ENCODE measurements around the gene UNC93A.

DNA sequence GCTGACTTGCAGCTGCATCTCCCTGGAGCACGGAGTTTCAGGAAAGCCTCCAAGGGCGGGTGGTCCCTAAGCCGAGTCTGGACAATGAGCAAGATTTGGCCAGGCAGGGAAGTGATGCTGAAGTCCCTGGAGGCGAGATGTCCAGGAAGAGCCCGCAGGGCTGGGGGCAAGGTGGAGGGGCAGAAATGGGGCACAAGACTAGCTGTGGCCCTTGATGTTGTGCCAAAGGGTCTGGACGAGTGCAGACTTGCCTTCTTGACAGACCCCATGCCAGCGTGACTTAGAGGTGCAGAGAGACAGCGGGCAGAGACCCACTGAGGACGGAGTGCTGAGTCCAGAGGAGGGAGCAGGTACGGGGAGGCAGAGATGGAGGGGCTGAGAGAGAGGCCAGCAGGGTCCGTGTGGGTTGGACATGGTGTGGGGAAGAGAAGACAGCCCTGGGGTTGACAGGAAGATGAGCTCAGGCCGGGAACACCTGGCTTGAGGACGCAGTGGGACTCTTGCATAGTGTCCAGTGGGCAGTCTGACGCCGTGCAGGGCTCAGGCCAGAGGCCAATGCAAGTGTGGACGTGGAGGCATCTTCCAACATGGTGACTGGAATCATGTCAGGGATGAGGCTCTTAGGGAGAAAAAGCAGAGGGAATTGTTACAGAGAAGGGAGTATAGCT, 8.7 kb downstream of the UNC93A start:
- TF ChIP-seq, protein P1, sequence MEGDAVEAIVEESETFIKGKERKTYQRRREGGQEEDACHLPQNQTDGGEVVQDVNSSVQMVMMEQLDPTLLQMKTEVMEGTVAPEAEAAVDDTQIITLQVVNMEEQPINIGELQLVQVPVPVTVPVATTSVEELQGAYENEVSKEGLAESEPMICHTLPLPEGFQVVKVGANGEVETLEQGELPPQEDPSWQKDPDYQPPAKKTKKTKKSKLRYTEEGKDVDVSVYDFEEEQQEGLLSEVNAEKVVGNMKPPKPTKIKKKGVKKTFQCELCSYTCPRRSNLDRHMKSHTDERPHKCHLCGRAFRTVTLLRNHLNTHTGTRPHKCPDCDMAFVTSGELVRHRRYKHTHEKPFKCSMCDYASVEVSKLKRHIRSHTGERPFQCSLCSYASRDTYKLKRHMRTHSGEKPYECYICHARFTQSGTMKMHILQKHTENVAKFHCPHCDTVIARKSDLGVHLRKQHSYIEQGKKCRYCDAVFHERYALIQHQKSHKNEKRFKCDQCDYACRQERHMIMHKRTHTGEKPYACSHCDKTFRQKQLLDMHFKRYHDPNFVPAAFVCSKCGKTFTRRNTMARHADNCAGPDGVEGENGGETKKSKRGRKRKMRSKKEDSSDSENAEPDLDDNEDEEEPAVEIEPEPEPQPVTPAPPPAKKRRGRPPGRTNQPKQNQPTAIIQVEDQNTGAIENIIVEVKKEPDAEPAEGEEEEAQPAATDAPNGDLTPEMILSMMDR (IDR thresholded peaks at IDR 0.05; ENCODE audit: low read depth, low read length, poor library complexity, severe bottlenecking), result no peak
- TF ChIP-seq EZH2phosphoT487 (IDR thresholded peaks at IDR 0.05; ENCODE audit: borderline replicate concordance, low read length), result no peak
